Stimulated activated CD4-positive, alpha-beta T cell treated with anti-CD3 and anti-CD28 coated beads, TNF-alpha, amount 100 ng/mL, for 4 hours (primary cell): ENCODE results near the gene UNG.
"Not testable (repeated sequence)": the region's sequence is repeated elsewhere in the genome, so short reads cannot be mapped to it uniquely, and the experiment has no call there.

Experiments
- DNase-seq, 3 experiments: peaks; one replicate each; pipeline ENCODE4 v3.0.0-alpha.2; 2020; ENCODE audit warnings: low read depth in 3 of 3

The UNG gene

DNA sequence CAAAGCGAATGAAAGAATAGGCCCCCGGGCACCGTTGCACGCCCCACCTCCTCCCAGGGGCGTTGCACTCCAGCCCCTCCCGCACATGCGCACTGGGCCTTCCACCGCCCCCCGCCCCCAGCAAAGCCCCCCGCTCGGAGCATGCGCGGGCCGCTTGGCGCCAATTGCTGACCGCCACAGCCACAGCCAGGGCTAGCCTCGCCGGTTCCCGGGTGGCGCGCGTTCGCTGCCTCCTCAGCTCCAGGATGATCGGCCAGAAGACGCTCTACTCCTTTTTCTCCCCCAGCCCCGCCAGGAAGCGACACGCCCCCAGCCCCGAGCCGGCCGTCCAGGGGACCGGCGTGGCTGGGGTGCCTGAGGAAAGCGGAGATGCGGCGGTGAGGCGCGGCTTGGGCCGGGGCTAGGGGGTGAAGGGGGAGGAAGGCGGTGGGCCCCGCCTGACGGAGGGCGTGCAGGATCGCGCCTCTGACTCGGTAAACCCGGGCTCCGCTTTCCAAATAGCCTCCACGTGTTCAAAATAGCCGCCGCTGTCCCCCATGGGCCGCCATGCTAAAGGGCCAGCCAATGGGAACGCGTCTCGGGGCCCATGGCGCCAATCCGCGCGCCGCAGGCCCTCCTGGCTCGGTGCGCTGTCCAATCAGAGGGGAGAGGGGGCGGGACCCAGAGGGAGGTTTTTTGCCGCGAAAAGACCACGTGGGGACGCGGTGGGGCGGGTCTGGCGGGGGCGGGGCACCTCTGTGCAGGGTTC is at the start of gene UNG:
Gene UNG (plus strand): TSS at position 163 of the 748 bp plus-strand sequence. CDS start 83 bp downstream, at position 246.
- DNase-seq, result peak; percentile 94 to 95 (median 95)

DNA sequence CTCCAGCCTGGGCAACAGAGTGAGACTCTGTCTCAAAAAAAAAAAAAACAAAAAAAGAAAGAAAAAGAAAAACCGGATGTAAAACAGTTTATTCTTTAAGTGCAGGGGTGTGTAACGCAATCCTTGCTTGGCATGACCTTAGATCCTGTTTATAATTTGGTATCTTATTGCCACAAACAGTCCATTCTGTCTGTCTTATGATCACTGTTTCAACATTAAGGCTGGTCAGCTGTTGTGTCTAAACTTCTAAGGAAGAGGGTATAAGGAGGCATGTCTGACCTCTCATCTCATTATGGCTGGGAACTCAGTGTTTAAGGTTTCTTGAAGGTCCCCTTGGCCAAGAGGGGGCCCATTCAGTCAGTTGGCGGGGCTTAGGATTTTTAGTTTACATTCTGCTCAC is 48.7 kb upstream of the UNG start:
- not testable (repeated sequence) for DNase-seq

DNA sequence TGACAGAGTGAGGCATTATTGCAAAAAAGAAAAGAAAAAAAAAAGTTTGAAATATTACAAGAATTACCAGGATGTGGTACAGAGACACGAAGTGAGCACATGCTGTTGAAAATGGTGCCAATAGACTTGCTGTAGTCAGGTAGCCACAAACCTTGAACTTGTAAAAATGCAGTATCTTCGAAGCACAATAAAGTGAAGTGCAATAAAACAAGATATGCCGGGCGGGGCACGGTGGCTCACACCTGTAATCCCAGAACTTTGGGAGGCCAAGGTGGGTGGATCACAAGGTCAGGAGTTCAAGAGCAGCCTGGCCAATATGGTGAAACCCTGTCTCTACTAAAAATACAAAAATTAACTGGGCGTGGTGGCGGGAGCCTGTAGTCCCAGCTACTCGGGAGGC is 47.6 kb upstream of the UNG start:
- not testable (repeated sequence) for DNase-seq

DNA sequence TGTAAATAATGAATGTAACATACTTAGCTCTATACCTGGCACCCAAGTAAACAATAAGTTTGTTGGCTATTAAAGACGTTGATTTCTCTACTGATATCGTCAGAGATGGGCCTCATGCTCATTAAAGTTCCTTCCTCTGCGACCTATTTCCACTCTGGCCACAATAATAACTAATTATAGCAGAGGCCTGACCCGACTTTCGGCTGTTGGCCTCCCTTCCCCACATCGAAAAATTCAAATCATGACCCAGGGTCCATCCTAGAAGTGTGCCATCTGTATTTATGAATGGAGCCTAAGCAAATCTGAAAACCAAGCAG is 45.3 kb upstream of the UNG start:
- DNase-seq, result no peak

- DNase-seq, result peak; percentile 65 to 70 (median 68)
Measured at GRCh38 chr12:109052414-109053323, 44.7 kb upstream of the UNG start, which contains the start of gene USP30. USP30 (plus strand) TSS chr12:109052576; CDS start chr12:109052679, 103 bp downstream.

DNA sequence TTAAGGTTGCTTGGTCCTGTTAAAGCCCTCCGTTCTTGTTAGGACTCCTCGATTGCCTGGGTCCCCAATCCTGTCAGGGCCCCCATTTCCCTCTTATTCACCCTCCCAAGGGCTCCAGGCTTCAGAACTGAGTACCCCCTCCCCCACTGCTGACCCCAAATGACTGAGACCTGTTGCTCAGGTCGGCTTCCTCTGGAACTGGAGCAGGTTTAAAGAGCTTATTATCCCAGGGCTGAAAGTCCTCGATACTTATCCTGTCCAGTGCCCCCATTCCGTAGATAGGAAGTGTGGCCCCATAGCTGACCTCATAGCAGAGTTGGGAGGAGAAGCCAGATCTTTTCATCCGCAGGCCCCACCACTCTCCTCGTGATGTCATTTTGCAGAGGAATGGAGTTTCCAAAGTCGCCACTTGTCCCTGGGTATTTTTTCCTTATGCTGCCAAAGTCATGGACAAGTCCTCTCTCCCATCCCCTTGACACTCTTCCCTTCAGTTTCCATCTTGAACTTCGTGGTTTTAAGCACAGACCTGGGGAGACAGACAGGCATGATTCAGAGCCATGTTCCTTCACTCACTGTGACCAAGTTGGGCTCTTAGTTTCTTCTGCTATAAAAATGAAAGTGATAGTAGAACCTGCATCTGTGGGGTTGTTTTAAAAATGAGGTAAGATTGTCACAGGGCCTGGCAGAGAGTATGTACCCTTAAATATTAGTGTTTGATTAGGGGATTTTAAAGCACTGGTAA is 43.8 kb upstream of the UNG start:
- peak; percentile 2 to 11 (median 10) for DNase-seq

DNA sequence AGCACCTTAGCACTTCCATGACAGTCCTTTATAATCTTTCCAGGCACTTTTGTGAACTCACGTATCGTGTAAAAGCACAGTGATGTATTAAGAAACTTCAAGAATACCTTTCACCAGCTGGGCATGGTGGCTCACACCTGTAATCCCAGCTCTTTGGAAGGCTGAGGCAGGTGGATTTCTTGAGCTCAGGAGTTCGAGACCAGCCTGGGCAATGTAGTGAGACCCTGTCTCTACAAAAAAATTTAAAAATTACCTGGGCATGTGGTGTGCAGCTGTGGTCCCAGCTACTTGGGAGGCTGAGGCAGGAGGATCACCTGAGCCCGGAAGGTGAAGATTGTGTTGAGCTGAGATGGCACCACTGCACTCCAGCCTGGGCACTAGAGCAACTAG is 43.3 kb upstream of the UNG start:
- not testable (repeated sequence) for DNase-seq

- no peak for DNase-seq
Measured at GRCh38 chr12:109054520-109054919, 42.9 kb upstream of the UNG start.

- DNase-seq, result no peak
Measured at GRCh38 chr12:109056891-109057290, 40.5 kb upstream of the UNG start.

- no peak for DNase-seq
Measured at GRCh38 chr12:109057376-109057775, 40.0 kb upstream of the UNG start.

- DNase-seq, result no peak
Measured at GRCh38 chr12:109058773-109059172, 38.6 kb upstream of the UNG start.

- DNase-seq, result no peak
Measured at GRCh38 chr12:109064143-109064542, 33.3 kb upstream of the UNG start.

GRCh38 chr12:109065154-109065852 is 32.1 kb upstream of the UNG start:
- no peak for DNase-seq

- DNase-seq, result no peak
Measured at GRCh38 chr12:109065853-109066193, 31.6 kb upstream of the UNG start.

DNA sequence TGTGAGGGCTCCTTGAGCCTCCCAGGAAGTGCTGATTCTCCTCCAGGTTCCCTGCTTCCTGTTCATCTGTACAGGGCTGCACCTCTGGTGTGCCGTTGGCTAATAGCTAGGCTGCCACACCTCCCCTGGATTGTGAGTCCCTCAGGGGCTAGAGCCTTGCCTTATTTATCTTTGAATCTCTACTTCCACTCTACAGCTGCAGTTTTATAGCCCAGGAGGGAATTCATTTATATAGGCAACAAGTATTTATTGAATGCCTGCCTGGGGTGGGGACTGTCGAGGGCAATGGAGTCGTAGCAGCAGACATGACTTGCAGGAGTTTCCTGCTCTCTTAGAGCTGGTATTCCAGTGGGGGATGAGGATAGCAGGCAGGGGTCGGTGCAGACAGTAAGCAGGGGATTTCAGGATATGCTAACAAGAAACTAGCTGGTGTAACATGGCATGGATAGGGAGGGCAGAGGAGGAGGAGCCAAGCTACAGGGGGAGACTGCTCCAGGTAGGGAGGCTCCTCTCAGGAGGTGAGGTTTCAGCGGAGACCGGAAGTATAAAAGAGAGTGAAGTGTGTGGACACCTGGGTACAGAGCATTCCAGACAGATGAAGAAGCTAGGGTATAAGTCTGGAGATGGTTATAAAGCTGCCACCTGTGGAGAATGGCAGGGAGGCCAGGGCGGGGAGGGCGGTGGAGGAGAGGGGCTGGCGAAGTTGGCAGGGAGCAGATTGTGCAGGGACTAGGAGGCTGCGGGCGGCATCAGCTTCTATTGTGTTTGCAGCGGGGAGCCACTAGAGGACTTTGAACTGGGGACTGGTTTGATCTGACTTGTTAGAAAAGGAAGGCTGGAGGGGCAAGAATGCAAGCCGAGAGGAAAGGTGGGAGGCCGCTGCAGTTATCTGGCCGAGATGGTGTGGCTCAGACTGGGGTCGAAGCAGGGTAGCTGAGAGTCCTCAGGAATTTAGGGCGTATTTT is 27.8 kb upstream of the UNG start:
- no peak for DNase-seq

DNA sequence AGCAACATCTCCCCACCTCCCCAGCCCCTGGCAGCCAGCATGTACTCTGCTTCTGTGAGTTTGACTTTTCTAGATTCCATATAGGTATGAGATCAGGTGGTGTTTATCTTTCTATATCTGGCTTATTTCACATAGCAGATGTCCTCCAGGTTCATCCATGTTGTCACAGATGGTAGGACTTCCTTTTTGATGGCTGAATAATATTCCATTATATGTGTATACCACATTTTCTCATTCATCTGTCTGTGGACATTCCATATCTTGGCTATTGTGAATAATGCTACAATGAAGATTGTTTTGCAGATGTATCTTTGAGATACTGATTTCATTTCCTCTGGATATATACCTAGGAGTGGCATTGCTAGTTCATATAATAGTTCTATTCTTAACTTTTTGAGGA is 22.5 kb upstream of the UNG start:
- DNase-seq, result no peak

GRCh38 chr12:109082751-109083150 is 14.6 kb upstream of the UNG start:
- DNase-seq, result no peak

DNA sequence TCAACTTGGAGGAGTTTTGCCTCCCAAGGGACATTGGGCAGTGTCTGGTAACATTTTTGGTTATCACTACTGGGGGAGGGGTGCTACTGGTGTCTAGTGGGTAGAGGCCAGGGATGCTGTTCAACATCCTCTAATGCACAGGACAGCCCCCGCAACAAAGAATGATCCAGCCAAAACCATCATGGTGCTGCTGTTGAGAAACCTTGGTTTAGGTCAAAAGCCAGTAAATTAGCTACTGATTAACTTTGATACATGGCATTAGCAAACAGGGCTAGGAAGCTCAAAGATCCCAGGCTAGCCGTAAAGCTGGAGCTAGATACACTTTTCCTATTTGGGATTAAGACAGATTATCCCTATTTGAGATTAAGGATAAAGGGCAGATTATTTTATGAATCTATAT is 13.0 kb upstream of the UNG start:
- no peak for DNase-seq

GRCh38 chr12:109085590-109085989 is 11.8 kb upstream of the UNG start:
- no peak for DNase-seq

GRCh38 chr12:109087250-109087649 is 10.1 kb upstream of the UNG start:
- no peak for DNase-seq

DNA sequence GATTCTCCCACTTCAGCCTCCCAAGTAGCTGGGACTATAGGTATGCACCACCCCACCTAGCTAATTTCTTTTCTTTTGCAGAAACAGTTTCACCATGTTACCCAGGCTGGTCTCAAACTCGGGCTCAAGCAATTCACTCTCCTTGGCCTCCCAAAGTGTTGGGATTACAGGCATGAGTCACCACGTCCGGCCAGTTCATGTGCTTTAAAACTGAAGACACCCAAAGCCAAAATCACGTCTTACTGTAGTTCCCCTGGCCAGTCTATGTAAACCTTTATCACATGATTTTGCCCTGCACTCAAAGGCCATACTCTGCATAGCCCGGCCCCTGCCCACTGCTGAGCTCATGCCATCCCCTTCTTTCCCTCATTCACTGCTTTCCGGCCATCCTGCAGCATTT is 8.6 kb upstream of the UNG start:
- no peak for DNase-seq
